MG63 (cell line): Measurements from ENCODE around the gene SMIM36. TPM values are rescaled to one million over a fixed set of nuclear protein-coding genes. Genes with fewer than 3 reads are reported as not detected.
A peak's percentile ranks its signal among the peaks of the same experiment; 100 is the strongest.
"Not testable (repeated sequence)": the region's sequence is repeated elsewhere in the genome, so short reads cannot be mapped to it uniquely, and the experiment has no call there.

Source experiments
- DNase-seq: peaks from one replicate; pipeline ENCODE4 v3.0.0-alpha.2; 2020
- H3K27me3 ChIP-seq: fragments of 250-450 bp; sonication (Bioruptor Pico); 2 replicates; pipeline ENCODE4 v1.5.1; 2020; ENCODE audit warnings: mild to moderate bottlenecking, moderate library complexity
- H3K36me3 ChIP-seq: fragments of 250-450 bp; sonication (Bioruptor Pico); 2 replicates; pipeline ENCODE4 v1.5.1; 2020; ENCODE audit warnings: mild to moderate bottlenecking, moderate library complexity
- H3K4me3 ChIP-seq: fragments of 250-450 bp; sonication (Bioruptor Pico); 2 replicates; pipeline ENCODE4 v1.5.1; 2020; ENCODE audit warnings: mild to moderate bottlenecking, moderate library complexity
- H3K9me3 ChIP-seq: fragments of 250-450 bp; sonication (Bioruptor Pico); 2 replicates; pipeline ENCODE4 v1.5.1; 2020; ENCODE audit warnings: mild to moderate bottlenecking, moderate library complexity
- total RNA-seq: library from RNA; depleted of rRNA; stranded (reverse); fragments of >200 nt; shearing (Covaris generic); gene quantifications from 2 replicates; pipeline ENCODE4 v1.2.3, GENCODE V29; 2014; ENCODE audit warnings: low replicate concordance

Gene SMIM36
- total RNA-seq, 1 experiment from 2014 or later = not detected

- Histone ChIP-seq H3K36me3 (no peaks in the 10 kb centered on the region), H3K9me3 (no peaks in the 10 kb centered on the region), H3K27me3 (no peaks in the 10 kb centered on the region; the same call in 1 of the 2 replicates), H3K4me3 (no peak overlapping the region)
- no peak for DNase-seq
Observed at GRCh38 chr17:55448681-55449080, 62.6 kb downstream of the SMIM36 start.

GRCh38 chr17:55446581-55447205 is 64.6 kb downstream of the SMIM36 start:
- DNase-seq = no peak
- Histone ChIP-seq H3K27me3 (no peaks in the 10 kb centered on the region; the same call in 1 of the 2 replicates), H3K36me3 (no peaks in the 10 kb centered on the region), H3K9me3 (no peaks in the 10 kb centered on the region), H3K4me3 (no peak overlapping the region)

DNA sequence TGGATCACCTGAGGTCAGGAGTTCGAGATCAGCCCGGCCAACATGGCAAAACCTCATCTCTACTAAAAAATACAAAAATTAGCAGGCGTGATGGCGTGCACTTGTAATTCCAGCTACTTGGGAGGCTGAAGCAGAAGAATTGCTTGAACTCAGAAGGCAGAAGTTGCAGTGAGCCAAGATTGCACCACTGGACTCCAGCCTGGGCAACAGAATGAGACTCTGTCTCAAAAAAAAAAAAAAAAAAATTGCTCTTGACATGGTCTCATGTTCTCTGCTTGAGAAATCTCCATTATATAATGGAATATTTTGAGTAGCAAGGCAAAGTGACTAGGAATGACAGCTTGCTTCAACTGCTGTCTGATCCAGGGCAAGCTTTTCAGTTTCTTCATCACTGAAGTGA is 65.2 kb downstream of the SMIM36 start:
- H3K4me3 ChIP-seq, H3K27me3 ChIP-seq, H3K36me3 ChIP-seq, DNase-seq, H3K9me3 ChIP-seq: not testable (repeated sequence)

- Histone ChIP-seq H3K4me3 (no peak overlapping the region), H3K9me3 (no peaks in the 10 kb centered on the region), H3K27me3 (no peaks in the 10 kb centered on the region; the same call in 1 of the 2 replicates), H3K36me3 (no peaks in the 10 kb centered on the region)
- no peak for DNase-seq
Observed at GRCh38 chr17:55444471-55445441, 66.5 kb downstream of the SMIM36 start.

DNA sequence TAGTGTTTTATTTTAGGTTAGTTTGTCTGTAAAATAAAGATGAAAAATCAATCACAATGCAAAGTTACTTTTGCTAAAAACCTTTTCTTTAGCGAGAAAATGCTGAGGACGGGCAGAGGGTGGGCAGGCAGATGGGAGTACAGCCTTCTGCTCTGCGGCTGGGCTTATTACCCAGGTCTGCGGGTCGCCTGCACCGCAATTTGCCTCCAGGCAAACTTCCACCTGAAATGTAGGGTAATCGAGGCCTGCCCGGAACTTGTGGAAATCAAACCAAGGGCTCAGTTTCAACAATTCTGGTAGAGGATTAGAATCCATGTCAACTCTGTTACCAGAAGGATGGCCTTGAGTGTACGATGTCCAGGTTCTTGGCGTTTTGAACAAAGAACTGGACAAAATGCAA is 67.3 kb downstream of the SMIM36 start:
- no peak for DNase-seq
- Histone ChIP-seq H3K36me3 (no peaks in the 10 kb centered on the region), H3K9me3 (no peaks in the 10 kb centered on the region), H3K4me3 (no peak overlapping the region), H3K27me3 (no peaks in the 10 kb centered on the region; the same call in 1 of the 2 replicates)

GRCh38 chr17:55442953-55443683 is 68.1 kb downstream of the SMIM36 start:
- Histone ChIP-seq H3K4me3 (no peak overlapping the region), H3K27me3 (no peaks in the 10 kb centered on the region; the same call in 1 of the 2 replicates), H3K9me3 (no peaks in the 10 kb centered on the region), H3K36me3 (no peaks in the 10 kb centered on the region)
- no peak for DNase-seq

DNA sequence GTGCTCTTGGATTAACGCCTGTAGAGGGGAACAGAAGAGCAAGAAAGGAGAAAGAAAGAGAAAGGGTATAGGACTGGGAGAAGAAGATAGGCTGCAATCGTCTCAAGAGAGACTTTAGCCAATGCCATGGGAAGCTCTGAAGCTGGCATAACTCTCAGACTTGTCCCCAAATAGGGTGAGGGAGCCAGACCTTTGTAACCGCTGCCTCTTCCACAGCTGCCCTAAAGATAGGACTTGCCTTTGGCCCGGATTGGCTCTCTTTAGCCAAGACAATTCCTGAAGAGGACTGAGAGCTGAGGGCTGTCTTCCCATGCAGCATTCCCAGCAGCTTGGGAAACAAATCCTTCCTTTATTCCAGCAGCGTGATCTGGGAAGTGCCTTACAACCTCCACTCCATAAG is 68.8 kb downstream of the SMIM36 start:
- Histone ChIP-seq H3K27me3 (no peaks in the 10 kb centered on the region; the same call in 1 of the 2 replicates), H3K4me3 (no peak overlapping the region), H3K9me3 (no peaks in the 10 kb centered on the region), H3K36me3 (no peaks in the 10 kb centered on the region)
- DNase-seq = no peak

- H3K36me3 ChIP-seq = no peaks in the 10 kb centered on the region
- no peak overlapping the region for H3K4me3 ChIP-seq
- no peaks in the 10 kb centered on the region for H3K9me3 ChIP-seq
- no peaks in the 10 kb centered on the region; the same call in 1 of the 2 replicates for H3K27me3 ChIP-seq
- DNase-seq = no peak
Observed at GRCh38 chr17:55441544-55441943, 69.7 kb downstream of the SMIM36 start.

- no peaks in the 10 kb centered on the region for H3K27me3 ChIP-seq
- no peaks in the 10 kb centered on the region for H3K36me3 ChIP-seq
- H3K4me3 ChIP-seq = no peak overlapping the region
- no peaks in the 10 kb centered on the region for H3K9me3 ChIP-seq
- no peak for DNase-seq
Observed at GRCh38 chr17:55440391-55440790, 70.9 kb downstream of the SMIM36 start.

- H3K36me3 ChIP-seq = no peaks in the 10 kb centered on the region
- H3K4me3 ChIP-seq = no peak overlapping the region
- DNase-seq = no peak
- H3K9me3 ChIP-seq = no peaks in the 10 kb centered on the region
- no peaks in the 10 kb centered on the region for H3K27me3 ChIP-seq
Observed at GRCh38 chr17:55437159-55437605, 74.1 kb downstream of the SMIM36 start.

DNA sequence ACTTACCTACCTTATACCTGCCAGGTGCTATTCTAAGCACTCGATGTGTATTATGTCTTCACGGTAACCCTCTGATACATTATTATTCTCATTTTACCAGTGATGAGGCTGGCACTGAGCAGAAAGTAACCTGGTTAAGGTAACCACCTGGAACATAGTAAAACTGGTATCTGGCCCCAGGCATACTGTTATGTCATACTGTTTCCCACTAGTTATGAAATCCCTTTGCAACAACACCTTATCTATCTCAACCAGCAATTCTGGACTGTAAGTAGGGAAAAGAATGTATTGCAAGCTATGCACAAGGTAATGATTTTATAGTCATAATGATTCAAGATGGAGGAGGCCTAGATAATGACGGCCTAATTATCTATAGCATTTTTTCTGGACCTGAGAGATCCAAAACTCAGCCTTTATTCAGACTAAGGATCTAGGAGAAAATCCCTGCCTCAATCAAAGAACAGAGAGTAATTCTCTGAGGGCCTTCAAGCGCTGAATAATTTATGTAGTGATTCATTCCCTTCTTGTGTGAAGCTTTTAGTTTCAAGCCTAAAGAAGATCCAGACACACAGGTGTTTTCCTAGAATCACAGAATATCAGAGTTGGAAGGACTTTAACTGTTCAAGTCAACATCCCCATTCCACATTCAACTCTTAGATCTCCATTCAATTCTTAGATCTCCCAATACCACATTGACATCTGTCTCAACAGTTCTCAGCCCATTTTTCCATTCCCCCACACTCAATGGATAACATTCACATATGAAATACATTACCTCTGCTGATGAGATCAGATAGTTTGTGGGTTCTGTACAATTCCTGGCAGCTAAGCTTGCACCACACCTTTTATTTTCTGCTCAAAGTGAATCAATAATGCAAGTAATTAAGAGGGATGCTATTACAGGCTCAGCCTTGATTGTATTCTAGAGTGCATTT is 74.8 kb downstream of the SMIM36 start:
- H3K36me3 ChIP-seq = no peaks in the 10 kb centered on the region
- no peaks in the 10 kb centered on the region for H3K27me3 ChIP-seq
- H3K9me3 ChIP-seq = no peaks in the 10 kb centered on the region
- no peak overlapping the region for H3K4me3 ChIP-seq
- DNase-seq = no peak

GRCh38 chr17:55435408-55435807 is 75.8 kb downstream of the SMIM36 start:
- Histone ChIP-seq H3K36me3 (no peaks in the 10 kb centered on the region), H3K9me3 (no peaks in the 10 kb centered on the region), H3K27me3 (no peaks in the 10 kb centered on the region)

DNA sequence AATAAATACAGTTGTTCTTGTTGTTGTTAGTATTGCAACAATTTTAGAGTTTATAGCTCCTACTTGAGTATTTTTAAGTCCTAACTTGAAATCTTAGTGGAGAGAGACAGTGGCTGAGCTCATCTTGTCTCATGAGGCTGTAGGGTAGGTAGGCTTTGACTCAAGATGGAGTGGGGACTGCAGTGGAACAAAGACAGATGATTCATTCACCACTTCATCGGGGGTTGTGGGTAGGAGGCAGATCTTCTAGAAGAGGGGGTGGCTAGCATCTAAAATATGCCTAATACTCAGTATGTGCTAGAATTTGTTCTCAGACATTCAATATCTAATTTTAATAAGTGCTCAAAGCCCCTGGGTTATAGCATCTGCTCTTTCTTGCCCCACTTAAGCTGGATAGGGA is 76.5 kb downstream of the SMIM36 start:
- no peaks in the 10 kb centered on the region for H3K27me3 ChIP-seq
- no peaks in the 10 kb centered on the region for H3K9me3 ChIP-seq
- no peaks in the 10 kb centered on the region for H3K36me3 ChIP-seq
- no peak overlapping the region for H3K4me3 ChIP-seq
- DNase-seq = no peak

More at GRCh38 chr17:55435408-55435807, 75.8 kb downstream of the SMIM36 start:
- no peak for DNase-seq
- H3K4me3 ChIP-seq = no peak overlapping the region

- Histone ChIP-seq H3K36me3 (no peaks in the 10 kb centered on the region), H3K27me3 (no peaks in the 10 kb centered on the region), H3K9me3 (no peaks in the 10 kb centered on the region), H3K4me3 (no peak overlapping the region)
- DNase-seq = peak; percentile 85
Observed at GRCh38 chr17:55433629-55434422, 77.4 kb downstream of the SMIM36 start.

- no peaks in the 10 kb centered on the region for H3K9me3 ChIP-seq
- DNase-seq = no peak
- no peak overlapping the region for H3K4me3 ChIP-seq
- H3K27me3 ChIP-seq = no peaks in the 10 kb centered on the region
- H3K36me3 ChIP-seq = no peaks in the 10 kb centered on the region
Observed at GRCh38 chr17:55433029-55433628, 78.1 kb downstream of the SMIM36 start.
